Activated CD8-positive, alpha-beta memory T cell treated with anti-CD3 and anti-CD28 coated beads for 48 hours (primary cell): Measurements from ENCODE around the gene BCAN.

Source experiments
- DNase-seq, 3 experiments: peaks; one replicate each; pipeline ENCODE4 v3.0.0-alpha.2; 2020; ENCODE audit warnings: low read depth in 2 of 3, low spot score in 2 of 3

The BCAN gene

GRCh38 chr1:156697481-156697880, 55.6 kb downstream of the BCAN start:
- no peak for DNase-seq

- no peak for DNase-seq
These were observed 57.1 kb downstream of the BCAN start for GRCh38 chr1:156698995-156699394.

- DNase-seq, result no peak
These were observed 59.0 kb downstream of the BCAN start for GRCh38 chr1:156700736-156701531.

- no peak for DNase-seq
These were observed 61.4 kb downstream of the BCAN start for GRCh38 chr1:156703336-156703735.

- DNase-seq, result no peak
These were observed 61.8 kb downstream of the BCAN start for GRCh38 chr1:156703741-156704140.

- no peak for DNase-seq
These were observed 62.3 kb downstream of the BCAN start for GRCh38 chr1:156704166-156704711.

GRCh38 chr1:156704930-156705320, 63.0 kb downstream of the BCAN start:
- DNase-seq, result no peak

GRCh38 chr1:156705321-156705917, 63.5 kb downstream of the BCAN start, which contains the start of gene CRABP2:
Gene CRABP2, minus strand, starts transcription at chr1:156705583. Its CDS starts 137 bp downstream, at chr1:156705446.
- no peak for DNase-seq

GRCh38 chr1:156705918-156706656, 64.2 kb downstream of the BCAN start:
- peak; percentile 44 to 75 (median 73) for DNase-seq

GRCh38 chr1:156706657-156707416, 64.9 kb downstream of the BCAN start:
- no peak for DNase-seq

- DNase-seq, result no peak
These were observed 65.7 kb downstream of the BCAN start for GRCh38 chr1:156707417-156708217.

GRCh38 chr1:156708218-156708661, 66.3 kb downstream of the BCAN start:
- no peak for DNase-seq

- DNase-seq, result no peak
These were observed 67.1 kb downstream of the BCAN start for GRCh38 chr1:156709031-156709430.
